ENCODE data around the gene ASTL. TPM values are rescaled to one million over a fixed set of nuclear protein-coding genes. Genes with fewer than 3 reads are reported as not detected.

The ASTL gene
- total and polyA plus RNA-seq, 2 experiments from 2014 or later = not detected

- H3K4me3 ChIP-seq = no peak overlapping the region
- H3K4me2 ChIP-seq (ENCODE audit: unreplicated experiment) = no peak overlapping the region
- no peak overlapping the region for H2AFZ ChIP-seq
- H3K9me2 ChIP-seq (ENCODE audit: insufficient read depth) = no peaks in the 10 kb centered on the region
- no peaks in the 10 kb centered on the region for H3K79me2 ChIP-seq (ENCODE audit: insufficient read depth)
- 82 to 85% methylated on average over 9 of the region's 9 CpGs for WGBS, 2 experiments (ENCODE audit: low coverage in 1 of 2, low lambda C conversion rate in 2 of 2, missing lambda C conversion rate in 2 of 2)
- H3K27me3 ChIP-seq (replicated peaks; ENCODE audit: insufficient read depth) = no peaks in the 10 kb centered on the region
- TF ChIP-seq EZH2phosphoT487 (IDR thresholded peaks at IDR 0.05; ENCODE audit: insufficient read depth, low read depth) (no peak), EZH2 (IDR thresholded peaks at IDR 0.05; ENCODE audit: insufficient read depth, poor library complexity, severe bottlenecking) (no peak)
- H3K36me3 ChIP-seq (ENCODE audit: low read depth) = no peaks in the 10 kb centered on the region
- H3F3A ChIP-seq (ENCODE audit: insufficient read depth) = peaks cover 6% of the 10 kb centered on the region; the same call in 1 of the 2 replicates
- H3K27ac ChIP-seq = no peak overlapping the region
- DNase-seq = no peak
- no peaks in the 10 kb centered on the region for H3K9me3 ChIP-seq (ENCODE audit: low read depth)
- peaks cover 5% of the 10 kb centered on the region; the same call in 1 of the 2 replicates for H3K4me1 ChIP-seq (ENCODE audit: insufficient read depth)
- in situ Hi-C loops (cut with MboI) = no loop called here
- no peaks in the 10 kb centered on the region for H4K20me1 ChIP-seq (ENCODE audit: insufficient read depth)
- no peak overlapping the region for H3K9ac ChIP-seq
Observed at GRCh38 chr2:96151595-96152303, 13.4 kb upstream of the ASTL start.

DNA sequence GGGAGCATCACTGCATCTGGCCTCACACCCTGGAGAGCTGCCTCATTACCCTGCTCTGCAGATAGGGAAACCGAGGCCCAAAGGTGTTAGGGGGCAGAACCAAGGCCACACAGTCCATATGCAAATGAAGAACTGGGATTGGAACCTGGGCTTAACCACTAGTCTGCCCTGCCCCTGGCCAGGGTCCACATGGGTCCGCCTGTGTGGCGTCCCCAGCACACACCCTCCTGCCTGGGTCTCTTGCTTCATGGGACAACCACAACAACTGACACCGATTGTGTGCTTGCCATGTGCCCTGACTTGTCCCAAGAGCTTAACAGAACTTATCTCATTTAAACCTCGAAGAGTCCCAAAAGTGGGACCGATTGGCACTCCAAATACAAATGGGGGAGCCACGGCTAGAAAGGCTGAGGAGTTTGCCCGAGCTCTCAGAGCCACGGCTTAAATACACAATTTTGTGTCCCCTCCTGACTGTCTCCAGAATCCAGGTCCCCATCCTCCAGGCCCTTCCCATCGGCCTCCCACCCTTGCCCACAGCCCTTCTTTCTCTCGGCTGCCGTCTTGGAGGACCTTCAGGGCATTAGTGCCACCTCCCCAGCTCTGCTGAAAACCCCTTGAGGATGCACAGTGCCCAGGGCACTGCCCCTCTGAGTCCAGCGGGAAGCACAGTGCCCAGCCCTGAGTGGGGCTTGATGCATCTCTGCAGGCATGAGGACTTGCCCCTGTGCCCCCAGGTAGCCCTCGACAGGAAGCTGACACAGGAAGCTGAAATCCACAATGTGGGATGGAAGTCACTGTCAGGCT is 12.7 kb upstream of the ASTL start:
- DNase-seq = no peak
- no peak for TF ChIP-seq EZH2phosphoT487 (IDR thresholded peaks at IDR 0.05; ENCODE audit: insufficient read depth, low read depth)
- TF ChIP-seq EZH2 (IDR thresholded peaks at IDR 0.05; ENCODE audit: insufficient read depth, poor library complexity, severe bottlenecking) = no peak
- Histone ChIP-seq H3K27ac (no peak overlapping the region), H4K20me1 (ENCODE audit: insufficient read depth) (no peaks in the 10 kb centered on the region), H3K4me3 (no peak overlapping the region), H3K9me2 (ENCODE audit: insufficient read depth) (no peaks in the 10 kb centered on the region), H3K9ac (no peak overlapping the region), H3K79me2 (ENCODE audit: insufficient read depth) (no peaks in the 10 kb centered on the region), H3K4me2 (ENCODE audit: unreplicated experiment) (no peak overlapping the region), H3K36me3 (ENCODE audit: low read depth) (no peaks in the 10 kb centered on the region), H2AFZ (no peak overlapping the region), H3K4me1 (ENCODE audit: insufficient read depth) (peaks cover 9% of the 10 kb centered on the region; the same call in 1 of the 2 replicates), H3K9me3 (ENCODE audit: low read depth) (no peaks in the 10 kb centered on the region), H3F3A (ENCODE audit: insufficient read depth) (peaks cover 6% of the 10 kb centered on the region; the same call in 1 of the 2 replicates), H3K27me3 (replicated peaks; ENCODE audit: insufficient read depth) (no peaks in the 10 kb centered on the region)
- in situ Hi-C loops (cut with MboI) = no loop called here
- WGBS, 2 experiments (ENCODE audit: low coverage in 1 of 2, low lambda C conversion rate in 2 of 2, missing lambda C conversion rate in 2 of 2) = 91 to 92% methylated on average over 14 of the region's 14 CpGs

DNA sequence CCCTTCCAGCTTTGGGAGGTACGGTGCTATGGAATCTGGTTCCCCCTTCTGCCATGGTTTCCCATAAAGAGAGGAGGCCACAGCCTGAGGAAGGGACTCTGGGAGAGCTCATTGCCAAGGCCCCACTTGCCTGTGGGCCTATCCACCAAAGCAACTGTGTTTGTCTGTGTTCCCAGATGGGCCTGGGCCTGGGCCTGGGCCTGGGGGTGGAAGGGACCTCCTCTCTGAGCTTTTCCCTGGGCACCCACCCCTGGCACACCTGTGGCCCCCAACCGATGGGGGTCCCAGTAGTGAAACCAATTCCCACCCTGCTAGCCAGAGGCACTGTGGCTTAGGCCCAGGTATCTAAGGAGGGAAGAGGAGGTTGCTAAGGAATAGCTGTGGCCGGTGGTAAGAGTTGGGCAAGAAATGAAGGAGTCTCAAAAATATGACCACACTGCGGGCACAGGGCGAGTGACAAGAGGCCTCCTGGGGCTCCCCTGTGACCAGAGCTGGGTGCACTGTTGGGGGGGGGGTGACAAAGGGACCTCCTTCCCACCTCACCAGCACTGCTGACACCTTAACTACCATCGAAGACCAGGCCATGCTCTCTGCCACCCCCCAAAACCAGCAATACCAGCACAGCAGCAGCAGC is 11.8 kb upstream of the ASTL start:
- Histone ChIP-seq H2AFZ (no peak overlapping the region), H3K9ac (no peak overlapping the region), H3K9me3 (ENCODE audit: low read depth) (no peaks in the 10 kb centered on the region), H3K4me1 (ENCODE audit: insufficient read depth) (peaks cover 9% of the 10 kb centered on the region; the same call in 1 of the 2 replicates), H3K27ac (no peak overlapping the region), H3K9me2 (ENCODE audit: insufficient read depth) (no peaks in the 10 kb centered on the region), H3F3A (ENCODE audit: insufficient read depth) (peaks cover 6% of the 10 kb centered on the region; the same call in 1 of the 2 replicates), H3K4me3 (no peak overlapping the region), H3K4me2 (ENCODE audit: unreplicated experiment) (no peak overlapping the region), H3K27me3 (replicated peaks; ENCODE audit: insufficient read depth) (no peaks in the 10 kb centered on the region), H3K36me3 (ENCODE audit: low read depth) (no peaks in the 10 kb centered on the region), H3K79me2 (ENCODE audit: insufficient read depth) (no peaks in the 10 kb centered on the region), H4K20me1 (ENCODE audit: insufficient read depth) (no peaks in the 10 kb centered on the region)
- no peak for DNase-seq
- in situ Hi-C loops (cut with MboI) = no loop called here
- TF ChIP-seq EZH2phosphoT487 (IDR thresholded peaks at IDR 0.05; ENCODE audit: insufficient read depth, low read depth) = no peak
- no peak for TF ChIP-seq EZH2 (IDR thresholded peaks at IDR 0.05; ENCODE audit: insufficient read depth, poor library complexity, severe bottlenecking)
- WGBS, 2 experiments (ENCODE audit: low coverage in 1 of 2, low lambda C conversion rate in 2 of 2, missing lambda C conversion rate in 2 of 2) = 67 to 69% methylated on average over 6 of the region's 6 CpGs

Data from GM23248 (cell line).